HCT116 (cell line): ENCODE data around the gene BRWD1. TPM values are rescaled to one million over a fixed set of nuclear protein-coding genes. Genes with fewer than 3 reads are reported as not detected.

Experiments
- ATAC-seq: fragments of 200-7000 bp; cut with Tn5 transposase; 2 replicates; pipeline ENCODE4 v1.9.1; 2020; ENCODE audit warnings: mild to moderate bottlenecking, moderate library complexity
- BruUV-seq: library from RNA; stranded (reverse); fragments of 400-500 nt; replicated peaks from 2 replicates; lab custom pipeline; 2021; lab: Mats Ljungman, UMichigan
- CTCF ChIA-PET: fragments of 300-600 bp; sonication (Branson Sonifier 250); formaldehyde crosslinking; loops from one replicate; lab custom pipeline; 2021; ENCODE audit warnings: antibody characterized with exemption; lab: Charles Lee
- POLR2A ChIA-PET: fragments of 300-600, 350-600 bp; sonication (Branson Sonifier 250); formaldehyde crosslinking; loops from one replicate; lab custom pipeline; 2021; ENCODE audit warnings: antibody characterized with exemption; lab: Charles Lee
- RAD21 ChIA-PET, 2 experiments: fragments of 300-600 bp; sonication (Branson Sonifier 250); formaldehyde crosslinking; loops; one replicate each; lab custom pipeline; 2023; ENCODE audit warnings: low total read pairs in 2 of 2; ENCODE audit not compliant: uncharacterized antibody in 2 of 2, unreplicated experiment in 2 of 2, low non-redundant PET in 1 of 2; lab: Charles Lee
- DNase-seq: peaks from one replicate; pipeline ENCODE4 v3.0.0-alpha.2; 2010; ENCODE audit warnings: low read depth, low spot score
- H2AFZ ChIP-seq: fragments of 200-600 bp; shearing (Covaris generic), sonication (generic); 2 replicates; pipeline ENCODE4 v1.6.1; 2017; ENCODE audit warnings: low read depth, mixed run types, mixed read lengths, antibody characterized with exemption, low read length; ENCODE audit not compliant: poor library complexity, severe bottlenecking
- H3K27ac ChIP-seq: 2 replicates; pipeline ENCODE4 v1.5.1; 2012; ENCODE audit warnings: low read depth, low read length
- H3K27me3 ChIP-seq: fragments of 200-600 bp; sonication (generic); 2 replicates; pipeline ENCODE4 v1.6.1; 2016; ENCODE audit warnings: mixed run types, low read length, mixed read lengths; ENCODE audit not compliant: insufficient read depth
- H3K36me3 ChIP-seq, 2 experiments: fragments of 200-500 bp in 1 of 2; fragments of 200-600 bp in 1 of 2; sonication (Bioruptor generic) in 1 of 2; sonication (generic) in 1 of 2; 2 replicates each; pipeline versions ENCODE4 v1.5.1 to v1.6.1; 2014 to 2016; ENCODE audit warnings: low read length in 2 of 2, inconsistent platforms in 1 of 2, mixed read lengths in 1 of 2, mixed run types in 1 of 2; ENCODE audit not compliant: insufficient read depth in 2 of 2, control insufficient read depth in 1 of 2
- H3K4me1 ChIP-seq, 2 experiments: fragments of 200-600 bp in 1 of 2; sonication (generic) in 1 of 2; 2 replicates each; pipeline versions ENCODE4 v1.5.1 to v1.6.1; 2012 to 2017; ENCODE audit warnings: low read length in 2 of 2, inconsistent platforms in 1 of 2, mild to moderate bottlenecking in 1 of 2, mixed read lengths in 1 of 2, mixed run types in 1 of 2, moderate library complexity in 1 of 2; ENCODE audit not compliant: insufficient read depth in 2 of 2, control insufficient read depth in 1 of 2
- H3K4me2 ChIP-seq: fragments of 200-600 bp; sonication (generic); 2 replicates; pipeline ENCODE4 v1.6.1; 2017; ENCODE audit warnings: mixed run types, low read length, mixed read lengths
- H3K4me3 ChIP-seq, 2 experiments: fragments of 200-600 bp in 1 of 2; sonication (generic) in 1 of 2; replicated peaks in 1 of 2; 2 replicates each; pipeline ENCODE4 v1.5.1; 2011 to 2016; ENCODE audit warnings: low read length in 2 of 2, control low read depth in 1 of 2, low read depth in 1 of 2, mild to moderate bottlenecking in 1 of 2, mixed read lengths in 1 of 2, mixed run types in 1 of 2
- H3K79me2 ChIP-seq: fragments of 200-600 bp; sonication (generic); 2 replicates; pipeline ENCODE4 v1.6.1; 2017; ENCODE audit warnings: mild to moderate bottlenecking, mixed run types, low read length, moderate library complexity, mixed read lengths; ENCODE audit not compliant: insufficient read depth
- H3K9ac ChIP-seq: fragments of 200-600 bp; sonication (generic); 2 replicates; pipeline ENCODE4 v1.6.1; 2016; ENCODE audit warnings: low read length, mixed read lengths
- H3K9me2 ChIP-seq: fragments of 200-600 bp; sonication (generic), shearing (Covaris generic); 2 replicates; pipeline ENCODE4 v1.6.1; 2017; ENCODE audit warnings: mixed run types, mild to moderate bottlenecking, moderate library complexity; ENCODE audit not compliant: insufficient read depth
- H3K9me3 ChIP-seq, 2 experiments: fragments of 200-500 bp in 1 of 2; fragments of 200-600 bp in 1 of 2; sonication (Bioruptor generic) in 1 of 2; sonication (generic) in 1 of 2; 2 replicates each; pipeline ENCODE4 v1.6.1; 2014 to 2017; ENCODE audit warnings: low read length in 2 of 2, mixed read lengths in 2 of 2, inconsistent platforms in 1 of 2, low read depth in 1 of 2, mild to moderate bottlenecking in 1 of 2, mixed run types in 1 of 2, moderate library complexity in 1 of 2; ENCODE audit not compliant: control insufficient read depth in 1 of 2, insufficient read depth in 1 of 2
- H4K20me1 ChIP-seq: fragments of 200-600 bp; sonication (generic), shearing (Covaris generic); 2 replicates; pipeline ENCODE4 v1.6.1; 2017; ENCODE audit warnings: mixed run types, mild to moderate bottlenecking, moderate library complexity; ENCODE audit not compliant: insufficient read depth
- CBX3 ChIP-seq: IDR thresholded peaks from 2 replicates; pipeline ENCODE4 v1.6.1; 2012; ENCODE audit warnings: low read depth
- CEBPB ChIP-seq: IDR thresholded peaks from 2 replicates; pipeline ENCODE4 v1.6.1; 2012; ENCODE audit warnings: low read depth
- EZH2 ChIP-seq: fragments of 200-600 bp; sonication (generic); IDR thresholded peaks from 2 replicates; pipeline ENCODE4 v1.6.1; 2017; ENCODE audit warnings: antibody characterized with exemption, mixed run types
- EZH2phosphoT487 ChIP-seq: fragments of 200-600 bp; IDR thresholded peaks from 2 replicates; pipeline ENCODE4 v1.6.1; 2018; ENCODE audit warnings: antibody characterized with exemption, borderline replicate concordance
- FOSL1 ChIP-seq: IDR thresholded peaks from 2 replicates; pipeline ENCODE4 v1.6.1; 2012; ENCODE audit warnings: low read depth
- RAD21 ChIP-seq: IDR thresholded peaks from 2 replicates; pipeline ENCODE4 v1.6.1; 2012; ENCODE audit warnings: low read depth, mild to moderate bottlenecking
- SIN3A ChIP-seq: IDR thresholded peaks from 2 replicates; pipeline ENCODE4 v1.6.1; 2012; ENCODE audit warnings: low read depth
- SP1 ChIP-seq: IDR thresholded peaks from 2 replicates; pipeline ENCODE4 v1.6.1; 2012; ENCODE audit warnings: low read depth
- SRF ChIP-seq: IDR thresholded peaks from 2 replicates; pipeline ENCODE4 v1.6.1; 2012; ENCODE audit warnings: low read depth
- TCF7L2 ChIP-seq: IDR thresholded peaks from 2 replicates; pipeline ENCODE4 v1.7.0; 2011; ENCODE audit warnings: borderline replicate concordance, inconsistent platforms; ENCODE audit not compliant: insufficient read depth, insufficient read length; ENCODE audit errors: extremely low read depth
- YY1 ChIP-seq: IDR thresholded peaks from 2 replicates; pipeline ENCODE4 v1.6.1; 2011; ENCODE audit warnings: low read length, low read depth, moderate library complexity, mild to moderate bottlenecking; ENCODE audit not compliant: insufficient replicate concordance; ENCODE audit errors: extremely low read depth
- ZFX ChIP-seq: fragments of 450-650 bp; IDR thresholded peaks from 2 replicates; pipeline ENCODE4 v1.6.1; 2017
- ZNF274 ChIP-seq: fragments of 200-500 bp; sonication (Bioruptor generic); IDR thresholded peaks from 2 replicates; pipeline ENCODE4 v1.6.1; 2014; ENCODE audit warnings: mild to moderate bottlenecking, low read depth, low read length, inconsistent platforms
- intact Hi-C: fragments of 100-400 bp; cut with micrococcal nuclease; formaldehyde crosslinking; loops from 2 replicates; pipeline ENCODE4 v1.10.0; 2022
- total RNA-seq: library from RNA; stranded (reverse); gene quantifications from one replicate; pipeline ENCODE4 v1.2.1, GENCODE V29; 2021; ENCODE audit not compliant: unreplicated experiment
- TF ChIP-seq, protein P1 (sequence below): IDR thresholded peaks from 2 replicates; pipeline ENCODE4 v1.6.1; 2012

BRWD1 gene
- total RNA-seq, 1 experiment from 2014 or later: 33.1 TPM

- POLR2A ChIA-PET: interaction anchor here (0.7 to 1.0 kb wide), 2 partner anchors 25 to 30 kb away, joined by 3 read pairs; a partner anchor contains a TSS
- CTCF ChIA-PET: no interaction called here
- H3K36me3 ChIP-seq: peaks cover 20 to 24% of the 10 kb centered on the region in 2 experiments
- H4K20me1 ChIP-seq: peaks cover 23% of the 10 kb centered on the region; the same call in 1 of the 2 replicates
- H3K79me2 ChIP-seq: peaks cover 31% of the 10 kb centered on the region
- intact Hi-C loops: no loop called here
- DNase-seq (no peak), ATAC-seq (no peak)
- no peaks in the 10 kb centered on the region for H3K27me3 ChIP-seq
- H3K9ac ChIP-seq: peak overlapping the region; percentile 61
- H3K4me3 ChIP-seq: peak overlapping the region; percentile 57 to 59
- no peak overlapping the region for H2AFZ ChIP-seq
- H3K9me2 ChIP-seq: no peaks in the 10 kb centered on the region
- RAD21 ChIA-PET: no interaction called here
- H3K4me2 ChIP-seq: peak overlapping the region; percentile 68
- BruUV-seq: no TSS peak
- H3K27ac ChIP-seq: peak overlapping the region; percentile 96
- TF ChIP-seq CEBPB (no peak), EZH2 (no peak), RAD21 (no peak), SRF (no peak), YY1 (no peak), SP1 (no peak), EZH2phosphoT487 (no peak), FOSL1 (no peak), CBX3 (no peak), ZFX (no peak), ZNF274 (no peak), SIN3A (no peak), TCF7L2 (no peak)
- TF ChIP-seq, protein P1, sequence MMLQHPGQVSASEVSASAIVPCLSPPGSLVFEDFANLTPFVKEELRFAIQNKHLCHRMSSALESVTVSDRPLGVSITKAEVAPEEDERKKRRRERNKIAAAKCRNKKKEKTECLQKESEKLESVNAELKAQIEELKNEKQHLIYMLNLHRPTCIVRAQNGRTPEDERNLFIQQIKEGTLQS: no peak
- peaks cover 5 to 22% of the 10 kb centered on the region in 2 experiments for H3K4me1 ChIP-seq
- H3K9me3 ChIP-seq: no peaks in the 10 kb centered on the region
Observed at GRCh38 chr21:39350094-39351005, 36.9 kb upstream of the BRWD1 start.
